Karpas-422 (cell line): ENCODE data around the gene FBXL7. TPM values are rescaled to one million over a fixed set of nuclear protein-coding genes. Genes with fewer than 3 reads are reported as not detected.

Experiments
- DNase-seq: peaks from one replicate; pipeline ENCODE4 v3.0.0-alpha.2; 2015
- H2AFZ ChIP-seq: fragments of 200-600 bp; sonication (generic); 2 replicates; pipeline ENCODE4 v1.6.1; 2014; ENCODE audit warnings: antibody characterized with exemption, low read length, mixed read lengths
- H3K27ac ChIP-seq: fragments of 200-600 bp; sonication (generic); 2 replicates; pipeline ENCODE4 v1.5.1; 2014; ENCODE audit warnings: mild to moderate bottlenecking, low read length, moderate library complexity
- H3K27me3 ChIP-seq: fragments of 200-600 bp; sonication (generic); 2 replicates; pipeline ENCODE4 v1.6.1; 2014; ENCODE audit warnings: low read length, mixed read lengths
- H3K36me3 ChIP-seq: fragments of 200-600 bp; sonication (generic); 2 replicates; pipeline ENCODE4 v1.6.1; 2014; ENCODE audit warnings: low read length, mixed read lengths; ENCODE audit not compliant: insufficient read depth
- H3K4me1 ChIP-seq: fragments of 200-600 bp; sonication (generic); 2 replicates; pipeline ENCODE4 v1.6.1; 2014; ENCODE audit warnings: mild to moderate bottlenecking, low read length, mixed read lengths
- H3K4me2 ChIP-seq: fragments of 200-600 bp; sonication (generic); 2 replicates; pipeline ENCODE4 v1.6.1; 2014; ENCODE audit warnings: low read length, low read depth, mild to moderate bottlenecking; ENCODE audit not compliant: poor library complexity, severe bottlenecking
- H3K4me3 ChIP-seq: fragments of 200-600 bp; sonication (generic); 2 replicates; pipeline ENCODE4 v1.5.1; 2014; ENCODE audit warnings: mild to moderate bottlenecking, antibody characterized with exemption, low read length, mixed read lengths
- H3K79me2 ChIP-seq: fragments of 200-600 bp; sonication (generic); 2 replicates; pipeline ENCODE4 v1.6.1; 2014; ENCODE audit warnings: mild to moderate bottlenecking, low read length, mixed read lengths
- H3K9ac ChIP-seq: fragments of 200-600 bp; sonication (generic); 2 replicates; pipeline ENCODE4 v1.6.0; 2014; ENCODE audit warnings: low read length
- H3K9me2 ChIP-seq: fragments of 200-600 bp; sonication (generic), shearing (Covaris generic); replicated peaks from 2 replicates; pipeline ENCODE4 v1.6.0; 2014; ENCODE audit warnings: mild to moderate bottlenecking, low read length, moderate library complexity; ENCODE audit not compliant: insufficient read depth
- H3K9me3 ChIP-seq: fragments of 300-700, 200-600 bp; sonication (generic); 2 replicates; pipeline ENCODE4 v1.6.1; 2014; ENCODE audit warnings: low read length, mixed read lengths
- H4K20me1 ChIP-seq: fragments of 200-600 bp; sonication (generic); 2 replicates; pipeline ENCODE4 v1.6.1; 2014; ENCODE audit warnings: mild to moderate bottlenecking, antibody characterized with exemption, low read length, low read depth; ENCODE audit not compliant: insufficient read depth
- total RNA-seq: library from RNA; depleted of rRNA; stranded (reverse); fragments of >200 nt; shearing (Covaris generic); gene quantifications from 2 replicates; pipeline ENCODE4 v1.2.3, GENCODE V29; 2014; ENCODE audit warnings: low replicate concordance

Gene FBXL7
- total RNA-seq, 1 experiment from 2014 or later, result not detected

DNA sequence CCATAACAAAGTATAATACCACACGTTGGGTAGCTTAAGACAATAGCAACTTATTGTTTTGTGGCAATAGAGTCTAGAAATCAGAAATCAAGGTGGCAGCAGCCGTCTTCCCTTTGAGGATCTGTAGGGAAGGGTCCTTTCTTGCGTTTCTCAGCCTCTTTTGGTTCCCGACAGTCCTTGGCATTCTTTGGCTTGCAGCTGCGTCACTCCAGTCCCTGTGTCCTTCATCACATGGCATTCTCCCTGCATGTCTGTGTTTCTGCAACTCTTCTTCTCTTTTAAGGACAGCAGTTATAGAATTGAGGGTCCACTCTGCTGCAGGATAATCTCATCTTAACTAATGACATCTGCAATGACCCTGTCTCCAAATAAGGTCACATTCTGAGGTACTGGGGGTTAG is 140.1 kb downstream of the FBXL7 start:
- Histone ChIP-seq H3K9me2 (no peaks in the 10 kb centered on the region), H3K27ac (no peak overlapping the region), H3K4me3 (no peak overlapping the region), H3K9me3 (peaks cover 7% of the 10 kb centered on the region; the same call in 1 of the 2 replicates), H3K4me1 (no peaks in the 10 kb centered on the region), H3K4me2 (no peak overlapping the region), H4K20me1 (no peaks in the 10 kb centered on the region), H3K36me3 (no peaks in the 10 kb centered on the region), H3K9ac (no peak overlapping the region), H3K27me3 (no peaks in the 10 kb centered on the region), H2AFZ (no peak overlapping the region), H3K79me2 (no peaks in the 10 kb centered on the region)
- no peak for DNase-seq

DNA sequence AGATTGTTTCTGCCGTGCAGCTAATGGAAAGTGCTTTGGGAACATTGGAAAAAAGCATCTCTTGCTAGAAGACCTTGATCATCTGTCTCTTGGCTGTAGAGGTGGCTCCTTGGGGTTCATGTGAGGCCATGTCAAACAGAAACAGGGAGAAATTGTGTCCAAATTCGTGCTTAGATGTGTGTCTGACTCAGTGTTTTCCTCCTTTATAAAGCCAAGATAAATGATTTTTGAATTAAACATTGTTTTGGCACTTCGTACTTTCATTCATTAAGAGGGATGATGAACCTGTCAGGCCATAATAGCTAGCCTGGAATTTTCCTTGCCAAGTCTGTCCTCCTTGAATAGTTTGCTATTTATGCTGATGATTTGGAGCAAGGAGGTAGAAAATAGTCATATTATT is 143.8 kb downstream of the FBXL7 start:
- H3K4me2 ChIP-seq, result no peak overlapping the region

DNA sequence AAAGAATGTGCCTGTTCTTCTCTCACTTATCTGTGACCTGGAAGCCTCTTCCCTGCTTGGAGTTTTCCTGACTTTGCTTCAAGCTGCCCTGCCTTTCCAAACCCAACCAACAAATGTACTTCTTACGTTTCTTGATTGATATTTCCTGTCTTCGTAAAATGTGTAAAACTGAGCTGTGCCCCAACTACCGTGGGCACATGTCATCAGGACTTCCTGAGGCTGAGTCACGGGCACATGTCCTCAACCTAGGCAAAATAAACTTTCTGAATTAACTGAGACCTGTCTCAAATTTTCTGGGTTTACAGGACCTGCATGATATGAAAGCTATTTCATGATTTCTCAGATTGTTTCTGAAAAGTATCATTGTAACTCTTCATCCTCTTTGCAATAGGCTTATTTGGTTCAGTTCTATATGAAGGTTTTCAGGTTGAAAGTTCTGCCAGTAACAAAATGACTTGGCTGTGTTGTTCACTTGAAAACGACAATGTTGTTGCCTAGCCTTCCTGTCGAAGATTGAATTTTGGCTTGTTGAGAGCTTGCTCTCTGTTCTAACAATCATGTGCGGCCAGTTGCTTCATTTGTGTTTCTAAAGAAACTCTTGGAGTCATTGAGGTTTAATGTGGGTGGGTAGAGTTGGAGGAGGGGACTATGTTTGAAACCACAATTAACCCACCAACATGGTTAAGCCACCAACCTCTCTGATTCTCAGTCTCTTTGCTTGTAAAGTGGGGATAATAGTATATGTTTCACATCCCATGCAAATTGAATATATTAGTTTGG is 145.6 kb downstream of the FBXL7 start:
- DNase-seq, result no peak
- no peaks in the 10 kb centered on the region for H4K20me1 ChIP-seq
- no peaks in the 10 kb centered on the region for H3K36me3 ChIP-seq
- H3K9ac ChIP-seq, result no peak overlapping the region
- H3K4me1 ChIP-seq, result no peaks in the 10 kb centered on the region
- H3K9me2 ChIP-seq, result no peaks in the 10 kb centered on the region
- H3K9me3 ChIP-seq, result peaks cover 10% of the 10 kb centered on the region; the same call in 1 of the 2 replicates
- H3K4me2 ChIP-seq, result no peak overlapping the region
- H3K4me3 ChIP-seq, result no peak overlapping the region
- H3K27me3 ChIP-seq, result no peaks in the 10 kb centered on the region
- no peak overlapping the region for H2AFZ ChIP-seq
- no peaks in the 10 kb centered on the region for H3K79me2 ChIP-seq
- H3K27ac ChIP-seq, result no peak overlapping the region

More for the DNA sequence above, 143.8 kb downstream of the FBXL7 start:
- Histone ChIP-seq H3K9me2 (no peaks in the 10 kb centered on the region), H3K36me3 (no peaks in the 10 kb centered on the region), H3K79me2 (no peaks in the 10 kb centered on the region), H3K4me3 (no peak overlapping the region), H3K9me3 (peaks cover 7% of the 10 kb centered on the region; the same call in 1 of the 2 replicates), H2AFZ (no peak overlapping the region), H3K4me1 (no peaks in the 10 kb centered on the region), H3K9ac (no peak overlapping the region), H3K27ac (no peak overlapping the region), H3K27me3 (no peaks in the 10 kb centered on the region), H4K20me1 (no peaks in the 10 kb centered on the region)
- DNase-seq, result no peak

DNA sequence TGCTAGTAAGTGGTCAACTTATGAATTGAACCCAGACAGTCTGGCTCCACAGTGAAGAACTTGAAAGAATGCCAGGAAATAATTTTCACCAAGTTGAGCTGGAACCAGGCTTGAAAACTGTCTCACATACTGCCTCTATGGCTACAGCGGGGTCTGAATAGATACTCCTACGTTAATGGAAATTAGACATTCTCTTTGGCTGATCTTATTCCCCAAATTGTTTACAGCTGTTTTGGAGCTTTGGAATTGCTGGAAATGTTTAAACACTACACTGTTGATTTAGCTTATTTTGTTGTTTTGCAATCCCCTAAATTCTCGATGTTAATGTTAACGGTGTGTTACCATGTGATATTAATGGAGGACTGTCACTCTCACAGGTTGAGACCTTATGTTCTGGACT is 146.4 kb downstream of the FBXL7 start:
- DNase-seq, result no peak
- no peaks in the 10 kb centered on the region for H3K36me3 ChIP-seq
- no peak overlapping the region for H2AFZ ChIP-seq
- peaks cover 11% of the 10 kb centered on the region; the same call in 1 of the 2 replicates for H3K9me3 ChIP-seq
- no peak overlapping the region for H3K4me2 ChIP-seq
- no peak overlapping the region for H3K27ac ChIP-seq
- no peaks in the 10 kb centered on the region for H3K27me3 ChIP-seq
- H3K9ac ChIP-seq, result no peak overlapping the region
- no peaks in the 10 kb centered on the region for H4K20me1 ChIP-seq
- H3K9me2 ChIP-seq, result no peaks in the 10 kb centered on the region
- no peaks in the 10 kb centered on the region for H3K4me1 ChIP-seq
- no peaks in the 10 kb centered on the region for H3K79me2 ChIP-seq
- H3K4me3 ChIP-seq, result no peak overlapping the region

DNA sequence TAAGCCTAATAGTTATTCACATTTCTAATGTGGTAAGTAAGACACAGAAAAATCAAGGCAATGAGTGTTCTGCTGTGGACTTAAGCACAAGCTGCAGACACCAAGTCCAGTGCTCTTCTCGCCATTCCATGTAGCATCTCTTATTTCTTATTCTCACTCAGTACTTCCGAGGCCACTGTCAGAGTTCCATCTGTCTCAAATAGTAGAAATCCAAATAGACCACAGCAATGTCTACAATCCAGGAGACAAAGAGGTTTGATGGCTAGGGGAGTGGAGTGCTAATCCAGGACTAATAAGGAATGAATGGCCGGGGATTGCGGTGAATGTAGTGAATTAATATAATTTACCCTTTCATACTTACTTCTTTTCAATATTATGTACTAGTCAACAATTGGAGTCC is 147.3 kb downstream of the FBXL7 start:
- H4K20me1 ChIP-seq, result no peaks in the 10 kb centered on the region
- no peaks in the 10 kb centered on the region for H3K27me3 ChIP-seq
- H3K27ac ChIP-seq, result no peak overlapping the region
- H2AFZ ChIP-seq, result no peak overlapping the region
- H3K4me1 ChIP-seq, result no peaks in the 10 kb centered on the region
- H3K79me2 ChIP-seq, result no peaks in the 10 kb centered on the region
- no peak overlapping the region for H3K9ac ChIP-seq
- no peak for DNase-seq
- no peak overlapping the region for H3K4me3 ChIP-seq
- H3K36me3 ChIP-seq, result no peaks in the 10 kb centered on the region
- no peak overlapping the region for H3K4me2 ChIP-seq
- H3K9me2 ChIP-seq, result no peaks in the 10 kb centered on the region
- peaks cover 11% of the 10 kb centered on the region; the same call in 1 of the 2 replicates for H3K9me3 ChIP-seq

DNA sequence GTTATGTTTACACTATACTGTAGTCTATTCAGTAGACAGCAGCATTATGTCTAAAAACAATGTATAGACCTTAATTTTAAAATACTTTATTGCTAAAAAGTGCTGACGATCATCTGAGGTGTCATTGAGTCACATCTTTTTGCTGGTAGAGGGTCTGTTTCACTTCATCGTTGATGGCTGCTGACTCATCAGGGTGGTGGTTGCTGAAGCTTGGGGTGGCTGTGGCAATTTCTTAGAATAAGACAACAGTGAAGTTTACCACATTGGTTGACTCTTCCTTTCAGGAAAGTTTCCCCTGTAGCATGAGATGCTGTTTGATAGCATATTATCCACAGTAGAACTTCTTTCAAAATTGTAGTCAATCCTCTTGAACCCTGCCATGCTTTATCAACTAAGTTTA is 150.3 kb downstream of the FBXL7 start:
- no peak overlapping the region for H3K9ac ChIP-seq
- H3K36me3 ChIP-seq, result no peaks in the 10 kb centered on the region
- no peaks in the 10 kb centered on the region for H3K27me3 ChIP-seq
- H4K20me1 ChIP-seq, result no peaks in the 10 kb centered on the region
- no peak overlapping the region for H2AFZ ChIP-seq
- no peak overlapping the region for H3K27ac ChIP-seq
- H3K9me2 ChIP-seq, result no peaks in the 10 kb centered on the region
- peaks cover 12% of the 10 kb centered on the region for H3K9me3 ChIP-seq
- DNase-seq, result no peak
- H3K79me2 ChIP-seq, result no peaks in the 10 kb centered on the region
- no peak overlapping the region for H3K4me2 ChIP-seq
- H3K4me3 ChIP-seq, result no peak overlapping the region
- no peaks in the 10 kb centered on the region for H3K4me1 ChIP-seq

DNA sequence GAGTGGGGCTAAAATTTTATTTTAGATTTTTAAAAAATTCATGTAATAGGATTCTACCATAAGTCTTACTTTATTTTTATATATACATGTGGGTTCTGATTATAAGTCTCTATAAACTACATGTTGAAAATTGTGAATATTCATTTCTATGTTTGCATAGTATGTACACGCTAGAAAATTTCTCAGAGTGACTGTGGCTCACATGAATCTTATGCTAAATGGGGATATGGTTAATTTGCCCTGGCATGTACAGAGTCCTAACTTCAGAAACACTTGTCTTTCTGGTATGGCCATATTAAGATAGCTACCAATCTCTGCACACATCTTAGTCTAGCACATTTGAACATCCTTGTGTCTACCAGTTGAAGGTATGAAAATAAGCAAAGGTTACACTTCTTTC is 154.8 kb downstream of the FBXL7 start:
- Histone ChIP-seq H3K79me2 (no peaks in the 10 kb centered on the region), H3K4me2 (no peak overlapping the region), H3K27me3 (no peaks in the 10 kb centered on the region), H4K20me1 (no peaks in the 10 kb centered on the region), H2AFZ (no peak overlapping the region), H3K4me3 (no peak overlapping the region), H3K27ac (no peak overlapping the region), H3K36me3 (no peaks in the 10 kb centered on the region), H3K9me3 (peaks cover 11% of the 10 kb centered on the region), H3K9ac (no peak overlapping the region), H3K4me1 (no peaks in the 10 kb centered on the region), H3K9me2 (no peaks in the 10 kb centered on the region)
- DNase-seq, result no peak

DNA sequence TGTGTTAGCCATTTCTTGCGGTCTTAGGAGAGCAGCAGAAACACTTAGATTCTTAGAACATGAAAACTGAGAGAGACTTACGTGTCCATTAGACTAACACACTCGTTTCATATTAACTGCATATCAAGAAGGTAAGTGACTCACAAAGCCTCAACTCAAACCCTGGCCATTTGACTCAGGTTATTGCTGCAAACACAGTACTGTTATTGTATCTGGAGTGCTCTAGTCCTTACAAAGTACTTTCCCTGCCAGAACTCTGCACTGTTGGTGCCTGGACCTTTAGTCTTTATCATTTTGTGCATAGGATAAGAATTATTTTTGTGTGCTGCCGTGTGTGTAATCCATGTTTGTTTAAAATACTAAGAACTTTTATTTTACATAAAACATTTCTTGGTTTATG is 155.7 kb downstream of the FBXL7 start:
- no peaks in the 10 kb centered on the region for H3K36me3 ChIP-seq
- H3K4me1 ChIP-seq, result no peaks in the 10 kb centered on the region
- no peak overlapping the region for H3K27ac ChIP-seq
- H4K20me1 ChIP-seq, result no peaks in the 10 kb centered on the region
- no peak overlapping the region for H3K4me3 ChIP-seq
- no peaks in the 10 kb centered on the region for H3K9me2 ChIP-seq
- no peaks in the 10 kb centered on the region for H3K27me3 ChIP-seq
- H2AFZ ChIP-seq, result no peak overlapping the region
- no peak overlapping the region for H3K4me2 ChIP-seq
- H3K9ac ChIP-seq, result no peak overlapping the region
- no peak for DNase-seq
- peaks cover 9% of the 10 kb centered on the region for H3K9me3 ChIP-seq
- H3K79me2 ChIP-seq, result no peaks in the 10 kb centered on the region
